Activated CD4-positive, alpha-beta T cell treated with anti-CD3 and anti-CD28 coated beads for 36 hours (primary cell): ENCODE results near the gene PACSIN2. TPM values are rescaled to one million over a fixed set of nuclear protein-coding genes. Genes with fewer than 3 reads are reported as not detected.

ENCODE experiments used
- ATAC-seq: fragments of 200-7000 bp; cut with Tn5 transposase; one replicate; pipeline ENCODE4 v1.10.0; 2021; ENCODE audit warnings: mild to moderate bottlenecking, moderate library complexity
- CTCF ChIA-PET: fragments of 350-600 bp; sonication (Branson Sonifier 250); formaldehyde crosslinking; loops from one replicate; lab custom pipeline; 2021; ENCODE audit warnings: antibody characterized with exemption; lab: Charles Lee
- POLR2A ChIA-PET: fragments of 350-600 bp; sonication (Branson Sonifier 250); formaldehyde crosslinking; loops from one replicate; lab custom pipeline; 2021; ENCODE audit warnings: antibody characterized with exemption, inconsistent platforms; lab: Charles Lee
- DNase-seq: peaks from one replicate; pipeline ENCODE4 v3.0.0-alpha.2; 2020
- H3K27ac Mint-ChIP-seq: one replicate; pipeline ENCODE4 v1.8.0; 2021; ENCODE audit warnings: mixed read lengths
- H3K27me3 Mint-ChIP-seq: one replicate; pipeline ENCODE4 v1.8.0; 2021; ENCODE audit warnings: mixed read lengths
- H3K36me3 Mint-ChIP-seq: one replicate; pipeline ENCODE4 v1.8.0; 2021; ENCODE audit warnings: low read depth, mixed read lengths
- H3K4me1 Mint-ChIP-seq: one replicate; pipeline ENCODE4 v1.8.0; 2021; ENCODE audit warnings: mixed read lengths
- H3K4me3 Mint-ChIP-seq: one replicate; pipeline ENCODE4 v1.8.0; 2021; ENCODE audit warnings: mild to moderate bottlenecking, moderate library complexity, mixed read lengths
- H3K9me3 Mint-ChIP-seq: one replicate; pipeline ENCODE4 v1.8.0; 2021; ENCODE audit warnings: low read depth, mixed read lengths
- intact Hi-C, 2 experiments: fragments of 100-400 bp; cut with DNase I in 1 of 2; cut with micrococcal nuclease in 1 of 2; formaldehyde crosslinking; loops; one replicate each; pipeline versions ENCODE4 v1.14.2 to v1.15.1; 2022 to 2024; cut with DNase I, micrococcal nuclease
- total RNA-seq, 2 experiments: library from RNA; stranded (reverse); gene quantifications; one replicate each; pipeline ENCODE4 v1.2.3, GENCODE V29; 2021

Gene PACSIN2
- total RNA-seq, 2 experiments from 2014 or later = 27.9 to 28.1 TPM

GRCh38 chr22:42855721-42856120, 159.2 kb downstream of the PACSIN2 start:
- POLR2A ChIA-PET = interaction anchor here (1.5 kb wide), 1 partner anchor 240 kb away, joined by 10 read pairs; no protein-coding TSS in a partner anchor
- Mint-ChIP-seq H3K27ac (peak overlapping the region; percentile 85), H3K4me3 (peak overlapping the region; percentile 83), H3K9me3 (no peaks in the 10 kb centered on the region), H3K4me1 (peaks cover 9% of the 10 kb centered on the region), H3K36me3 (peaks cover 3% of the 10 kb centered on the region), H3K27me3 (peaks cover 3% of the 10 kb centered on the region)
- CTCF ChIA-PET = interaction anchor here (1.3 to 1.9 kb wide), 2 partner anchors 12 to 178 kb away, joined by 4 to 5 read pairs; no protein-coding TSS in a partner anchor
- no peak for DNase-seq
- intact Hi-C loops = loop anchor here in 1 of 2 experiments (1.0 to 5.0 kb wide), 4 partner anchors 147 to 1903 kb away; partner anchors contain the start of genes MCAT and RBX1
- no peak for ATAC-seq

- H3K27ac Mint-ChIP-seq = no peak overlapping the region
- ChIA-PET POLR2A (interaction anchor here (0.7 kb wide), 1 partner anchor 136 kb away, joined by 7 read pairs; no protein-coding TSS in a partner anchor), CTCF (interaction anchor here (0.7 kb wide), 1 partner anchor 19 kb away, joined by 4 read pairs; no protein-coding TSS in a partner anchor)
- no peak for ATAC-seq
- no peaks in the 10 kb centered on the region for H3K27me3 Mint-ChIP-seq
- H3K36me3 Mint-ChIP-seq = peaks cover 3% of the 10 kb centered on the region
- no peaks in the 10 kb centered on the region for H3K9me3 Mint-ChIP-seq
- peak overlapping the region; percentile 44 for H3K4me3 Mint-ChIP-seq
- intact Hi-C loops = loop anchor here in 1 of 2 experiments (5.0 kb wide), 3 partner anchors 147 to 1903 kb away; partner anchors contain the start of gene RBX1
- DNase-seq = no peak
- H3K4me1 Mint-ChIP-seq = peaks cover 9% of the 10 kb centered on the region
Measured at GRCh38 chr22:42855211-42855610, 159.7 kb downstream of the PACSIN2 start.

GRCh38 chr22:42848941-42849550, 165.9 kb downstream of the PACSIN2 start:
- Mint-ChIP-seq H3K27ac (no peak overlapping the region), H3K4me1 (peaks cover 7% of the 10 kb centered on the region), H3K9me3 (no peaks in the 10 kb centered on the region), H3K4me3 (no peak overlapping the region), H3K27me3 (no peaks in the 10 kb centered on the region), H3K36me3 (peaks cover 20% of the 10 kb centered on the region)
- ChIA-PET CTCF (interaction anchor here (0.6 to 0.7 kb wide), 4 partner anchors 77 to 222 kb away, joined by 3 to 4 read pairs (median 4); no protein-coding TSS in a partner anchor), POLR2A (no interaction called here)
- intact Hi-C loops = no loop called here
- ATAC-seq (no peak), DNase-seq (no peak)

GRCh38 chr22:42847110-42847509, 167.8 kb downstream of the PACSIN2 start:
- ChIA-PET POLR2A (interaction anchor here (0.6 kb wide), 1 partner anchor 24 kb away, joined by 3 read pairs; no protein-coding TSS in a partner anchor), CTCF (no interaction called here)
- no peak for ATAC-seq
- Mint-ChIP-seq H3K36me3 (peaks cover 26% of the 10 kb centered on the region), H3K9me3 (no peaks in the 10 kb centered on the region), H3K27ac (no peak overlapping the region), H3K4me3 (no peak overlapping the region), H3K27me3 (no peaks in the 10 kb centered on the region), H3K4me1 (peaks cover 15% of the 10 kb centered on the region)
- DNase-seq = no peak
- intact Hi-C loops = no loop called here

GRCh38 chr22:42844756-42845155, 170.2 kb downstream of the PACSIN2 start:
- intact Hi-C loops = no loop called here
- Mint-ChIP-seq H3K4me1 (peaks cover 16% of the 10 kb centered on the region), H3K27me3 (no peaks in the 10 kb centered on the region), H3K4me3 (no peak overlapping the region), H3K9me3 (no peaks in the 10 kb centered on the region), H3K36me3 (peaks cover 31% of the 10 kb centered on the region), H3K27ac (no peak overlapping the region)
- ATAC-seq (no peak), DNase-seq (no peak)
- ChIA-PET POLR2A (no interaction called here), CTCF (interaction anchor here (0.9 to 1.1 kb wide), 2 partner anchors 23 to 209 kb away, joined by 3 read pairs; no protein-coding TSS in a partner anchor)

GRCh38 chr22:42842658-42843370, 172.1 kb downstream of the PACSIN2 start:
- no peaks in the 10 kb centered on the region for H3K27me3 Mint-ChIP-seq
- CTCF ChIA-PET = interaction anchor here (0.5 to 0.7 kb wide), 3 partner anchors 24 to 270 kb away, joined by 3 read pairs; no protein-coding TSS in a partner anchor
- peaks cover 16% of the 10 kb centered on the region for H3K4me1 Mint-ChIP-seq
- H3K27ac Mint-ChIP-seq = no peak overlapping the region
- POLR2A ChIA-PET = no interaction called here
- DNase-seq (no peak), ATAC-seq (no peak)
- H3K4me3 Mint-ChIP-seq = no peak overlapping the region
- H3K36me3 Mint-ChIP-seq = peaks cover 32% of the 10 kb centered on the region
- H3K9me3 Mint-ChIP-seq = no peaks in the 10 kb centered on the region
- intact Hi-C loops = no loop called here

- ATAC-seq = no peak
- Mint-ChIP-seq H3K4me3 (no peak overlapping the region), H3K27ac (no peak overlapping the region), H3K4me1 (peaks cover 16% of the 10 kb centered on the region), H3K9me3 (no peaks in the 10 kb centered on the region), H3K36me3 (peaks cover 31% of the 10 kb centered on the region), H3K27me3 (no peaks in the 10 kb centered on the region)
- ChIA-PET POLR2A (no interaction called here), CTCF (interaction anchor here (0.7 to 0.8 kb wide), 3 partner anchors 18 to 63 kb away, joined by 3 to 4 read pairs (median 4); no protein-coding TSS in a partner anchor)
- DNase-seq = no peak
- intact Hi-C loops = no loop called here
Measured at GRCh38 chr22:42841444-42841843, 173.5 kb downstream of the PACSIN2 start.

GRCh38 chr22:42837556-42837955, 177.4 kb downstream of the PACSIN2 start:
- H3K27me3 Mint-ChIP-seq = no peaks in the 10 kb centered on the region
- no peak overlapping the region for H3K27ac Mint-ChIP-seq
- H3K4me3 Mint-ChIP-seq = no peak overlapping the region
- ChIA-PET POLR2A (no interaction called here), CTCF (no interaction called here)
- no peak for ATAC-seq
- no peak for DNase-seq
- no peaks in the 10 kb centered on the region for H3K9me3 Mint-ChIP-seq
- peaks cover 19% of the 10 kb centered on the region for H3K36me3 Mint-ChIP-seq
- intact Hi-C loops = no loop called here
- H3K4me1 Mint-ChIP-seq = peaks cover 3% of the 10 kb centered on the region

GRCh38 chr22:42836026-42836425, 178.9 kb downstream of the PACSIN2 start:
- Mint-ChIP-seq H3K27me3 (no peaks in the 10 kb centered on the region), H3K9me3 (no peaks in the 10 kb centered on the region), H3K27ac (no peak overlapping the region), H3K36me3 (peaks cover 20% of the 10 kb centered on the region), H3K4me1 (peaks cover 2% of the 10 kb centered on the region), H3K4me3 (no peak overlapping the region)
- intact Hi-C loops = no loop called here
- DNase-seq (no peak), ATAC-seq (no peak)
- POLR2A ChIA-PET = interaction anchor here (0.6 kb wide), 1 partner anchor 17 kb away, joined by 3 read pairs; no protein-coding TSS in a partner anchor
- CTCF ChIA-PET = interaction anchor here (0.6 to 1.5 kb wide), 2 partner anchors 16 to 19 kb away, joined by 4 to 5 read pairs; no protein-coding TSS in a partner anchor

GRCh38 chr22:42834177-42834949, 180.6 kb downstream of the PACSIN2 start:
- Mint-ChIP-seq H3K9me3 (no peaks in the 10 kb centered on the region), H3K27me3 (no peaks in the 10 kb centered on the region), H3K27ac (no peak overlapping the region), H3K36me3 (peaks cover 16% of the 10 kb centered on the region), H3K4me1 (peaks cover 2% of the 10 kb centered on the region), H3K4me3 (no peak overlapping the region)
- ChIA-PET POLR2A (no interaction called here), CTCF (interaction anchor here (0.6 to 0.9 kb wide), 2 partner anchors 17 to 366 kb away, joined by 3 read pairs; no protein-coding TSS in a partner anchor)
- intact Hi-C loops = no loop called here
- ATAC-seq (no peak), DNase-seq (no peak)
